ES-I3 (cell line): ENCODE results near the gene USP36.
"Not testable (repeated sequence)": the region's sequence is repeated elsewhere in the genome, so short reads cannot be mapped to it uniquely, and the experiment has no call there.

ENCODE experiments used
- H3K36me3 ChIP-seq: 2 replicates; pipeline ENCODE4 v1.6.1; 2013; ENCODE audit warnings: mild to moderate bottlenecking, low read length, control low read depth, moderate library complexity; ENCODE audit not compliant: insufficient read depth
- H3K4me1 ChIP-seq: 2 replicates; pipeline ENCODE4 v1.6.1; 2013; ENCODE audit warnings: mild to moderate bottlenecking, control low read depth, low read length; ENCODE audit not compliant: insufficient read depth
- H3K9ac ChIP-seq: 2 replicates; pipeline ENCODE4 v1.6.1; 2013; ENCODE audit warnings: low read depth, mild to moderate bottlenecking, low read length, moderate library complexity
- H3K9me3 ChIP-seq: 2 replicates; pipeline ENCODE4 v1.6.1; 2013; ENCODE audit warnings: mild to moderate bottlenecking, low read length, moderate library complexity; ENCODE audit not compliant: control insufficient read depth, insufficient read depth

USP36 gene

DNA sequence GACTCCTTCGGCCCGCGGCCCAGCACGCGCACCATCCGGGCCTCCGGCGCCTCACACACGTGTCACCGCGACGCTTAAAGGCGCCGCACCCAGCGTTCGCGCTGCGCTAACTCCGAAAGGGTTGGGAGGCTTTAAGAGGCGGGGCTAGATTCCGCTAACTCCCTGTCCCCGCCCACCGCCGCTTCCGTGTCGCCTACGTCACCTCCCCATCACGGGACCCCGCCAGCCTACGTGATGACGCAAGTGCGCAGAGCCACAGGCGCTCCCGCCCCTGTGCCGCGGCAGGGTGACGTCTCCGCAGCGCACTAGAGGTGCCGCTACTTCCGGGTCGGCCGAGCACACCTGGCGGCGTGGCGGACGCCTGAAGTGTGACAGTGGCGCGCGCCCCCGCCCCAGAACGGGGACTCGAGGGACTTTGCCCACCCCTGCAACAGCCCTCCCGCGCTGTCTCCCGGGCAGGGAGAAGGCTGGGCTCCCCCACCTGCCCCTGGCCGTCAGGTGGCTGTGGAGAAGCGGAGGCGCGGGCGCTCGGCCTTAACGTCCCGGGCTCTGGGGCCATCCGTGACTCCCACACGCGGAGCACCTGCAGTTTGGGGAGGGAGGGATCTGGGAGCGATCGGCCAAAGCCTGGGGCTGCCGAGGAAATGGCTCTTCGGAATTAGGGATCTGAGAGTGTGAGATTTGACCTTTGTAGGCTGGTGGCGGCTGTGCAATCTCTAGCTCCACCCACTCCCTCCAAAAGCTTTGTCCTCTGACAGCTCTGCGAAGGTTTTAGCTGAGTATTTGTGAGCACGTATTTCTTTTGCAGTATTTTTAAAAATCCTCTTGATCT, at the start of gene USP36:
TSS of gene USP36 (minus strand) at position 35 of the 832 bp plus-strand sequence. CDS start 4,451 bp downstream, outside the sequence.
- Histone ChIP-seq H3K36me3 (peaks cover 13% of the 10 kb centered on the region), H3K4me1 (peaks cover 10% of the 10 kb centered on the region; the same call in 1 of the 2 replicates), H3K9ac (peak within 1 kb of the TSS; percentile 80), H3K9me3 (no peaks in the 10 kb centered on the region)

DNA sequence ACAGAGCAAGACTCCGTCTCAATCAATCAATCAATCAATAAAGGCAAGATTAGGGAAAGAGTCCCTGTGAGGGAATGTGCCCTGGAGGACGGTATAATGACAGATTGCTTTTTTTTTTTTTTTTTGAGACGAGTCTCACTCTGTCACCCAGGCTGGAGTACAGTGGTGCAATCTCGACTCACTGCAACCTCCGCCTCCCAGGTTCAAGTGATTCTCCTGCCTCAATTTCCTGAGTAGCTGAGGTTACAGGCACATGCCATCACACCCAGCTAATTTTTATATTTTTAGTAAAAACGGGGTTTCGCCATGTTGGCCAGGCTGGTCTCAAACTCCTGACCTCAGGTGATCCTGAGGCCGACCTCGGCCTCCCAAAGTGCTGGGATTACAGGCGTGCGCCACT, 49.5 kb upstream of the USP36 start:
- not testable (repeated sequence) for H3K4me1 ChIP-seq, H3K9me3 ChIP-seq, H3K9ac ChIP-seq, H3K36me3 ChIP-seq

- Histone ChIP-seq H3K4me1 (peaks cover 7% of the 10 kb centered on the region; the same call in 1 of the 2 replicates), H3K9ac (no peak overlapping the region), H3K36me3 (no peaks in the 10 kb centered on the region), H3K9me3 (no peaks in the 10 kb centered on the region)
Measured at GRCh38 chr17:78889531-78889930, 48.9 kb upstream of the USP36 start.

GRCh38 chr17:78888941-78889518, 48.4 kb upstream of the USP36 start:
- no peaks in the 10 kb centered on the region for H3K36me3 ChIP-seq
- no peaks in the 10 kb centered on the region for H3K9me3 ChIP-seq
- H3K9ac ChIP-seq = no peak overlapping the region
- H3K4me1 ChIP-seq = peaks cover 12% of the 10 kb centered on the region; the same call in 1 of the 2 replicates

DNA sequence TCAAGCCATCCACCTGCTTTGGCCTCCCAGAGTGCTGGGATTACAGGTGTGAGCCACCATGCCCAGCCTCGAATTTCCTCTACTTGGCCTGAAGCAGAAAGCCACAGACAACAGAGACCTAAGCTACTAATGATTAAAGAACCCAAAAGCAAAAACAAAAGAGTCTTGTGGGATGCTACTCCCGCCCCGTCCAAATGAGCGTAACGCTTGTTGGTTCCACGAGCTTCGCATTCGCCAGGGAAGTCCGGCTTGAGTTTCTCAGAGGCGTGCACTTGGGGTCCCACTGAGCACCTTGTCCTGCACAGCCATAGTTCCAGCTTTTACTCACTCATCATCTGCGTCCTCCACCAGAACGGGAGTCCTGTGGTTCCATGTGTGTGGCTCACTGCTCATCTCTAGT, 46.3 kb upstream of the USP36 start:
- no peaks in the 10 kb centered on the region for H3K36me3 ChIP-seq
- peaks cover 27% of the 10 kb centered on the region; the same call in 1 of the 2 replicates for H3K4me1 ChIP-seq
- H3K9me3 ChIP-seq = no peaks in the 10 kb centered on the region
- no peak overlapping the region for H3K9ac ChIP-seq

DNA sequence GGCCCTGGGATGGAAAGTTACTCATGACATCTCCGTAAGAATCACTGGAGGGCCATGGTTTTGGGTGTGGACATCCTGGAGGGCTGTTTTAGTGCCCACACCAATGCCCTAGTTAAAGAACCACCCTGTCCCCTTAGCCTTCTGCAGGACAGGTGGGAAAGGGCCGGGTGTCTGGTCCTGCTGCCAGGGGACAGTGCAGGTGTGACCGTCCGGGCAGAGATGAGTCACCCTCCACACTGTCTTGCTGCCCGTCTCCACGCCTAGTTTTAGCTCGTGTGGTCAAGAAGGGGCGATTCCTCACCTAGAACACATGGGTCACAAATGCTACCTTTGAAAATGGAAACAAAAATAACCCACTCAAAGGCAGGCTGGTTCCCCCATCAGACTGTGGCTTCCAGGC, 45.3 kb upstream of the USP36 start:
- no peaks in the 10 kb centered on the region for H3K9me3 ChIP-seq
- no peak overlapping the region for H3K9ac ChIP-seq
- no peaks in the 10 kb centered on the region for H3K36me3 ChIP-seq
- H3K4me1 ChIP-seq = peaks cover 27% of the 10 kb centered on the region; the same call in 1 of the 2 replicates

GRCh38 chr17:78884876-78885667, 44.5 kb upstream of the USP36 start:
- no peaks in the 10 kb centered on the region for H3K9me3 ChIP-seq
- no peak overlapping the region for H3K9ac ChIP-seq
- peaks cover 29% of the 10 kb centered on the region; the same call in 1 of the 2 replicates for H3K4me1 ChIP-seq
- no peaks in the 10 kb centered on the region for H3K36me3 ChIP-seq

GRCh38 chr17:78884148-78884825, 43.7 kb upstream of the USP36 start:
- H3K9me3 ChIP-seq = no peaks in the 10 kb centered on the region
- peaks cover 35% of the 10 kb centered on the region for H3K4me1 ChIP-seq
- no peaks in the 10 kb centered on the region for H3K36me3 ChIP-seq
- H3K9ac ChIP-seq = peak overlapping the region; percentile 34

GRCh38 chr17:78883533-78884131, 43.0 kb upstream of the USP36 start:
- Histone ChIP-seq H3K36me3 (no peaks in the 10 kb centered on the region), H3K4me1 (peaks cover 40% of the 10 kb centered on the region), H3K9ac (peak overlapping the region; percentile 34), H3K9me3 (no peaks in the 10 kb centered on the region)

- no peaks in the 10 kb centered on the region for H3K9me3 ChIP-seq
- peak overlapping the region; percentile 0; the same call in 1 of the 2 replicates for H3K9ac ChIP-seq
- no peaks in the 10 kb centered on the region for H3K36me3 ChIP-seq
- H3K4me1 ChIP-seq = peaks cover 40% of the 10 kb centered on the region
Measured at GRCh38 chr17:78883089-78883532, 42.5 kb upstream of the USP36 start.

- Histone ChIP-seq H3K9me3 (no peaks in the 10 kb centered on the region), H3K36me3 (no peaks in the 10 kb centered on the region), H3K9ac (peak overlapping the region; percentile 0; the same call in 1 of the 2 replicates), H3K4me1 (peaks cover 40% of the 10 kb centered on the region)
Measured at GRCh38 chr17:78882540-78883088, 42.0 kb upstream of the USP36 start.

- no peaks in the 10 kb centered on the region for H3K36me3 ChIP-seq
Measured at GRCh38 chr17:78879635-78880186, 39.1 kb upstream of the USP36 start.

GRCh38 chr17:78878871-78879527, 38.4 kb upstream of the USP36 start:
- Histone ChIP-seq H3K4me1 (peaks cover 32% of the 10 kb centered on the region), H3K36me3 (no peaks in the 10 kb centered on the region), H3K9ac (no peak overlapping the region), H3K9me3 (no peaks in the 10 kb centered on the region)

More at GRCh38 chr17:78879635-78880186, 39.1 kb upstream of the USP36 start:
- H3K9ac ChIP-seq = no peak overlapping the region
- H3K4me1 ChIP-seq = peaks cover 39% of the 10 kb centered on the region
- no peaks in the 10 kb centered on the region for H3K9me3 ChIP-seq
